Keratinocyte (primary cell): Measurements from ENCODE around the gene PDE6D. TPM values are rescaled to one million over a fixed set of nuclear protein-coding genes. Genes with fewer than 3 reads are reported as not detected.
A peak's percentile ranks its signal among the peaks of the same experiment; 100 is the strongest.
"Not testable (repeated sequence)": the region's sequence is repeated elsewhere in the genome, so short reads cannot be mapped to it uniquely, and the experiment has no call there.

Experiments used
- DNase-seq: peaks from one replicate; pipeline ENCODE4 v3.0.0-alpha.2; 2011; ENCODE audit warnings: low read depth, missing footprints, low spot score
- FAIRE-seq: peaks from 2 replicates; lab custom pipeline; 2011; peaks lifted over from hg19 to GRCh38; lab: Jason Lieb, UNC
- H2AFZ ChIP-seq: 2 replicates; pipeline ENCODE4 v1.6.0; 2012; ENCODE audit warnings: low read length, control low read depth, inconsistent platforms; ENCODE audit not compliant: control insufficient read depth
- H3K27ac ChIP-seq: 2 replicates; pipeline ENCODE4 v1.5.1; 2011; ENCODE audit warnings: low read length; ENCODE audit not compliant: control insufficient read depth, insufficient read depth
- H3K27me3 ChIP-seq: 3 replicates; pipeline ENCODE4 v1.6.0; 2011; ENCODE audit warnings: low read length; ENCODE audit not compliant: control insufficient read depth, insufficient read depth; ENCODE audit errors: extremely low read depth
- H3K36me3 ChIP-seq, 2 experiments: 2 replicates in 1 of 2; 3 replicates in 1 of 2; pipeline ENCODE4 v1.5.1; 2011; ENCODE audit warnings: low read length in 2 of 2, mild to moderate bottlenecking in 1 of 2; ENCODE audit not compliant: control insufficient read depth in 2 of 2, insufficient read depth in 2 of 2; ENCODE audit errors: extremely low read depth in 1 of 2
- H3K4me1 ChIP-seq: 3 replicates; pipeline ENCODE4 v1.5.1; 2011; ENCODE audit warnings: low read length; ENCODE audit not compliant: control insufficient read depth, insufficient read depth; ENCODE audit errors: extremely low read depth
- H3K4me2 ChIP-seq: 3 replicates; pipeline ENCODE4 v1.6.0; 2011; ENCODE audit warnings: low read depth, low read length; ENCODE audit not compliant: control insufficient read depth, insufficient read depth; ENCODE audit errors: extremely low read depth
- H3K4me3 ChIP-seq, 3 experiments: fragments of 200-600 bp in 1 of 3; sonication (generic) in 1 of 3; 2 replicates in 2 of 3; 3 replicates in 1 of 3; pipeline ENCODE4 v1.5.1; 2011 to 2016; ENCODE audit warnings: low read length in 3 of 3, mild to moderate bottlenecking in 3 of 3, control low read depth in 2 of 3, inconsistent platforms in 1 of 3, low read depth in 1 of 3, mixed read lengths in 1 of 3, mixed run types in 1 of 3, moderate library complexity in 1 of 3; ENCODE audit not compliant: control insufficient read depth in 2 of 3, insufficient read depth in 2 of 3; ENCODE audit errors: extremely low read depth in 1 of 3
- H3K79me2 ChIP-seq: 2 replicates; pipeline ENCODE4 v1.6.0; 2012; ENCODE audit warnings: low read length; ENCODE audit not compliant: control insufficient read depth, insufficient read depth
- H3K9ac ChIP-seq: 3 replicates; pipeline ENCODE4 v1.6.0; 2011; ENCODE audit warnings: low read length; ENCODE audit not compliant: control insufficient read depth, insufficient read depth; ENCODE audit errors: extremely low read depth
- H3K9me1 ChIP-seq: 3 replicates; pipeline ENCODE4 v1.6.0; 2011; ENCODE audit warnings: low read length; ENCODE audit not compliant: control insufficient read depth, insufficient read depth; ENCODE audit errors: extremely low read depth
- H3K9me3 ChIP-seq: 2 replicates; pipeline ENCODE4 v1.5.1; 2012; ENCODE audit warnings: low read depth, low read length; ENCODE audit not compliant: control insufficient read depth
- H4K20me1 ChIP-seq: 3 replicates; pipeline ENCODE4 v1.6.0; 2011; ENCODE audit warnings: low read length; ENCODE audit not compliant: control insufficient read depth, insufficient read depth; ENCODE audit errors: extremely low read depth
- CTCF ChIP-seq, 3 experiments: IDR thresholded peaks in 1 of 3; conservative IDR thresholded peaks in 1 of 3; optimal IDR thresholded peaks in 1 of 3; 2 replicates in 2 of 3; 3 replicates in 1 of 3; pipeline versions ENCODE3 to v1.5.1; 2011; ENCODE audit warnings: low read length in 3 of 3, mild to moderate bottlenecking in 3 of 3, moderate library complexity in 2 of 3, control low read depth in 1 of 3, inconsistent platforms in 1 of 3; ENCODE audit not compliant: insufficient read depth in 2 of 3; ENCODE audit errors: extremely low read depth in 1 of 3
- EZH2 ChIP-seq: IDR thresholded peaks from one replicate; pipeline ENCODE4 v1.6.1; 2012; ENCODE audit warnings: inconsistent platforms, mild to moderate bottlenecking, low read length, moderate library complexity
- dilution Hi-C: fragments of 300-500 bp; cut with MboI; formaldehyde crosslinking; loops from one replicate; pipeline ENCODE4 v1.7.0; 2020; ENCODE audit warnings: low sequenced_read_pairs; ENCODE audit not compliant: extremely low pct_ligation_motif_present
- polyA plus RNA-seq, 5 experiments: library from polyadenylated mRNA; depleted of rRNA in 3 of 5; stranded (reverse) in 3 of 5; stranded (forward) in 1 of 5; unstranded in 1 of 5; fragments of >200 nt; gene quantifications; 1 replicate in 1 of 5; 2 replicates in 3 of 5; 3 replicates in 1 of 5; pipeline versions ENCODE4 v1.2.1 to v1.2.3, GENCODE V29; 2011 to 2012; ENCODE audit warnings: missing spikeins in 2 of 5, low read depth in 1 of 5, low replicate concordance in 1 of 5

The PDE6D gene
- polyA plus RNA-seq, 1 donor (not counting 4 experiments of a cell fraction or from before 2014, with no cell fraction given), result 31.6 TPM

- H3K9ac ChIP-seq, result no peak overlapping the region
- TF ChIP-seq EZH2, result no peak
- peak in 2 of 3 experiments; percentile 67 to 77 for TF ChIP-seq CTCF (optimal IDR thresholded peaks at IDR 0.05 in 1 of 3, IDR thresholded peaks at IDR 0.05 in 1 of 3, conservative IDR thresholded peaks at IDR 0.05 in 1 of 3; ENCODE audit: extremely low read depth in 1 of 3, insufficient read depth in 2 of 3, low read length in 3 of 3)
- H3K36me3 ChIP-seq, result peaks cover 9 to 12% of the 10 kb centered on the region in 2 experiments
- no peak overlapping the region for H3K4me3 ChIP-seq
- H3K4me2 ChIP-seq, result no peak overlapping the region
- H2AFZ ChIP-seq, result no peak overlapping the region
- dilution Hi-C loops, result no loop called here
- peak; percentile 23 for FAIRE-seq
- peaks cover 32% of the 10 kb centered on the region for H4K20me1 ChIP-seq
- no peak for DNase-seq
- peaks cover 16% of the 10 kb centered on the region for H3K4me1 ChIP-seq
- no peaks in the 10 kb centered on the region for H3K9me3 ChIP-seq
- H3K27ac ChIP-seq, result no peak overlapping the region
- peaks cover 26% of the 10 kb centered on the region for H3K79me2 ChIP-seq
- no peaks in the 10 kb centered on the region for H3K9me1 ChIP-seq
- no peaks in the 10 kb centered on the region for H3K27me3 ChIP-seq
These were observed 66.2 kb downstream of the PDE6D start for GRCh38 chr2:231714639-231715498.

GRCh38 chr2:231713730-231714638 lies 67.1 kb downstream of the PDE6D start:
- Histone ChIP-seq H3K4me1 (peaks cover 16% of the 10 kb centered on the region), H3K27me3 (no peaks in the 10 kb centered on the region), H3K4me2 (no peak overlapping the region), H3K9me3 (no peaks in the 10 kb centered on the region), H3K4me3 (no peak overlapping the region), H3K79me2 (peaks cover 35% of the 10 kb centered on the region), H3K36me3 (peaks cover 9 to 15% of the 10 kb centered on the region in 2 experiments), H2AFZ (no peak overlapping the region), H3K27ac (no peak overlapping the region), H4K20me1 (peaks cover 32% of the 10 kb centered on the region), H3K9ac (no peak overlapping the region), H3K9me1 (no peaks in the 10 kb centered on the region)
- dilution Hi-C loops, result no loop called here
- TF ChIP-seq EZH2, result no peak
- TF ChIP-seq CTCF (optimal IDR thresholded peaks at IDR 0.05 in 1 of 3, IDR thresholded peaks at IDR 0.05 in 1 of 3, conservative IDR thresholded peaks at IDR 0.05 in 1 of 3; ENCODE audit: extremely low read depth in 1 of 3, insufficient read depth in 2 of 3, low read length in 3 of 3), result peak in 2 of 3 experiments; percentile 95 to 97
- no peak for DNase-seq
- FAIRE-seq, result peak; percentile 79

GRCh38 chr2:231713406-231713729 lies 67.7 kb downstream of the PDE6D start:
- H3K9me3 ChIP-seq, H3K4me2 ChIP-seq, FAIRE-seq, H3K9me1 ChIP-seq, H3K4me3 ChIP-seq, DNase-seq, H3K27ac ChIP-seq, H3K9ac ChIP-seq, dilution Hi-C loops, H2AFZ ChIP-seq, H3K27me3 ChIP-seq: not testable (repeated sequence)
- peaks cover 9 to 15% of the 10 kb centered on the region in 2 experiments for H3K36me3 ChIP-seq
- peaks cover 16% of the 10 kb centered on the region for H3K4me1 ChIP-seq
- peaks cover 41% of the 10 kb centered on the region for H3K79me2 ChIP-seq
- peaks cover 32% of the 10 kb centered on the region for H4K20me1 ChIP-seq
